NCI-H446 treated with DMSO at 0.1 percent for 48 hours (cell line): ENCODE results near the gene ATP5F1C.
"Not testable (repeated sequence)": the region's sequence is repeated elsewhere in the genome, so short reads cannot be mapped to it uniquely, and the experiment has no call there.

Experiments used
- DNase-seq: peaks from one replicate; lab custom pipeline; 2025; lab: John Stamatoyannopoulos, UW

Gene ATP5F1C

DNA sequence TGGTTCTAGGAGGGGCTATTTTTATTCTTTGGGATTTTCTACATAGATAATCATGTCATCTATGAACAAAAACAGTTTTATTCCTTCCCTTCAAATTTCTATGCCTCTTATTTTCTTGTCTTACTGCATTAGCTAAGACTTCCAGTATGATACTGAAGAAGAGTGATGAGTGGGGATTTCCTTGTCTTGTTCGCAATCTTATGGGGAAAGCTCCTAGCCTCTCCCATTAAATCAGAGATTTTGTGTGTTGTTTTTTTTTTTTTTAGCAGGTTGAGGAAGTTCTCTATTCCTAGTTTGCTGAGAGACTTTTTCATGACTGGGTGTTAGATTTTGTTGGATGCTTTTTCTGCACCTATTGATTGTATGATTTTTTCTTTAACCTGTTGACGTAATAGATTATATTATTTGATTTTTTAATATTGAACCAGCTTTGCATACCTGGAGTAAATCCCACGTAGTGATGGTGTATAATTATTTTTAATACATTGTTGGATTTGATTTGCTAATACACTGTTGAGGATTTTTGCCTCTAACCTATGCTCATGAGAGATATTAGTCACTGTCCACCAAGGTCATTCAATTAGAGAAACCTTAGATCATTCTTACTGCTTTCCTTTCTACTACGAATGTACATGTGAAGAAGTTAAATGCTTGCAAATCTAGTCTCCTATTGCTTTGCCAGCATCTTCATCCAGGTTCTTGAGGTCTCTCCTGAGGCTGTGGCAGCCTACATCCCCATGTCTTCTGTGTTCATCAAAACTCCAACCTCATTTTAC is 6.5 kb downstream of the ATP5F1C start:
- DNase-seq: no peak

DNA sequence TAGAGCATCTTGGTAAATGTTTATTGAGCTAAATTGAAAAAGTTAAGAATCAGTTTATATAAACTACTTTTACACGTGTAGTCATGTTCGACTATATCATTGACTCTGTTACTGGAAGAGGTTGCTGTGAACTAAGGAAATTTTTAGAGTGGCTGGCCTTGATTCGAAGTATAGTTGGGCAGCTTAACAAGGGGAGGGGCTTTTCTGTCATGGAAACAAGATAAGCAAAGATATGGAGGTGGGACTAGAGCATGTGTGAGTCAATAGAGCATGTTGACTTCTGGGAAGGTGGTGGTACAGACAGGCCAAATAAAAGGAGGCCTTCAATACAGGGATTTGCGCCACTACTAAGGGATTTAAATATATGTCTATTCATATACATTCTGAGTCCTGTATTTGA is 7.6 kb downstream of the ATP5F1C start:
- DNase-seq: no peak

DNA sequence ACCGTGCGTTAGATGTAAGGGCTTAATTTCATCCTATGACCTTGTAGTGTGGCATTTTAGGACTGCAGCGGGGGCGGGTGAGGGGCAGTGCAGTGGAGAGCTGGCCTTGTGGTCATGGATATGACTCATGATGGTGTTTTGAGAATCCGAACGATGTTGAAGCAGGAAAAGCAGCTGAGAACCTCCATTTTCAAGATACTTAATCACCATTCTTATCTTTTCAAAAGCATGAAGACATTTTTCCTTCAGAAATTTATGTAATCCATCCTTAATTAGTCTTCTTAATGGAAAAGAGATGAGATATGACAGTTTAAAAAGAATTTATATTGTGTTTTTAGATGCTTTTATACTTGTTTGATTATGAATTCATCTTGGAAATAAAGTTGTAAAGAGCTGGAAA is 9.6 kb downstream of the ATP5F1C start:
- DNase-seq: no peak

DNA sequence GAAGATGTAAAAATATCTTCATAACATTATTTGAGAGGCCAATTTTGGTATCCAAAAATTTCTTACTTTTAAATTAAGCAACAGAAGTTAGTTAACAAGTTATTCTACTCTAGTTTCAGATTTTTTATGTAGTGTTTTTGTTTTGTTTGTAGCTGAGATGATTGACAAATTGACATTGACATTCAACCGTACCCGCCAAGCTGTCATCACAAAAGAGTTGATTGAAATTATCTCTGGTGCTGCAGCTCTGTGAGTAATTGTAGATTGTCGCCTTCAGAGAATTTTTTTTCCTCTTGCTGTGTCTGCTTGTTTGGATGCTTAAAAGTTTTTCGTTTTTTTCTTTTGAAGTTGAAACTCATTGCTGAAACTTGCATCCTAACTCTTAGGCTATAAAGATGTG is 14.6 kb downstream of the ATP5F1C start:
- no peak for DNase-seq

DNA sequence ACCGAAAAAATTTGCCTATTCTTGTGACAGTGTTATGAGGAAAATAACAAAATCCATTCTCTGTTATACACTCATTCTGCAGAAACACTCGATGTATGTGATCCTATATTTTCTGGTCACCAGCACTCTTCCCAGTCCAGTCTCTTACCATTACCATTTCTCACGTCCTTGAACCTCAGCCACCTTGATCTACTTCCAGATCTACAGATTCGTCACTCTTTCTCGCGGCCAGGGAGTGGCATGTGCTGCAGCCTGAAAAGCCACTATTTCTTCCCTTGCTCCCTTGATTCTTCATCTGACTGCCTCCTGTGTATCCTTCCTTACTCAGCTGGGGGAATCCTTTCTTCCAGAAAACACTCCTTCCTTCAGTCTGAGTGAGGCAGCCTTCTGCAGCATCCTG is 16.2 kb downstream of the ATP5F1C start:
- DNase-seq: no peak

DNA sequence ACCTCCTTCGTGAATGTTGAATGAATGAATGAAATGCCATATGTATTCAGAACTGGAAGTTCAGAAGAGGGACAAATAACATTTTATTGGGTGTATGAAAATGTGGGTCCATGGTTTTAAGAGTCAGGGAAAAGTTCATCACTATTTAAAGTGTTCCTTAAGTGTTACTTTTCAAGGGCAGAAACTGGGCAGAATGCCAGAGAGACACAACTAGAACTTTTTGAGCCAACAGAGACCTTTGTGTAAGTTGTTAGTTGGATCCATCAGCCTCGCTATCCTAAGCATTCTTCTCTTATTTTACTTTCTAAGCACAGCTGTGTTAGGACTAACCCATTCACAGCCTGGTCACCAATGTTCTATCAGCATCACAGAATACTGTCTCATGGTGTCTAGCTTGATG is 16.8 kb downstream of the ATP5F1C start:
- no peak for DNase-seq

DNA sequence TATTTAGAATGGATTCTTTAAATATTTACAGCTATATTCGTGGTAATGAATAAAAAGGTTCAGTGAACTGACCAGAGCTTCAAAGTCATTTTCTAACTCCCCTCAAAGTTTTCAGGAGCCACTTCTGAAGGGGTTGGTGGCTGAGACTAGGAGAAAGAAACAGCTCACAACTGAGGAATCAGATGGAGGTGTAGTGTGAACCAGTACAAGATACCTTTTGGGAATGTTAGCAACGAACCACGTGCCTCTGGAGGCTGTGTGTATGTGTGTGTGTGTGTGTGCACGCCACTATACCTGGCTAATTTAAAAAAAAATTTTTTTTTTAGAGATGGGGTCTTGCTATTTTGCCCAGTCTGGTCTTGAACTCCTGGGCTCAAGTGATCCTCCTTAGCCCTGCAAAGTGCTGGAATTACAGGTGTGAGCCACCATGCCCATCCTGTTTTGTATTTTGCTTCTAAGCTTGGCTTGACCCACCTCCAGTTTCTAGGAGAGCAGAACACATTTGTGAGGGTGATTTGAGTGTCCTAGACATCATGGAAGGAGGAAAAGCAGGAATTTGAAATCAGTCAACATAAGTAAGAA is 20.8 kb downstream of the ATP5F1C start:
- DNase-seq: no peak

DNA sequence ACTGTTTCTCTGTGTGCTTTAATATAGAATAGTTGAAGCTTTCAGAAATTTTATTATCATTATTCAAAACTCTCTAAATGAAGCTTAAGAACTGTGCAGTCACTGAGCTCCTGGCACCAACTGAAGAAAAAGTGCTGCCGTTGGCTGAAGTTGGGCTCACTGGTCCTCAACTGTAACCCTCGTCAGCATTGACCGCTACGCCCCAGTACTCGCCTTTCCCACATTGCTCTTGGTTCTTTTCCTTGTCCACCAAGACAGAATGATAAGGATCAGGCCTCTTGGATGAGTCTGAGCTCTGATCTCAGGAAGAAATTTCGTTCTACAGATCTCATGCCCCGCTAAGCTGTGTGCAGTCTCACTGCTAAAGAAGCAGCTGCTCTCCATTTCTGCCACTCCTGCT is 22.5 kb downstream of the ATP5F1C start:
- no peak for DNase-seq

DNA sequence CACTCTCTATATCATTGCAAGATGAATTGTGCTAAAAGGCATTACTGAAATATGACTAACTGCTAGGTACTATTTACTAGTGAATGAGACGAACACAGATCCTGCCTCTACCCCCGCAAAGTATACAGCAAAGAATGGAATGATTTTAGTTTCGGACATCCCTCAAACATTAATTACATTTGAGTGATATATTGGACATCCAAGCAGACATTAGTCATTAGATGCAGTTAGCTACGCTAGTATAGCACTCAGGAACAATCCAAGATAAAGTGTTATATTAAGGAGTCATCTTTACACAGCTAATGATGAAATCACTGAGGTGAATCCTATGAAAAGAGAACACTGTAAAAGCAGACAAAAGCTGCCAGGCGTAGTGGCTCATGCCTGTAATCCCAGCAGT is 23.0 kb downstream of the ATP5F1C start:
- no peak for DNase-seq

DNA sequence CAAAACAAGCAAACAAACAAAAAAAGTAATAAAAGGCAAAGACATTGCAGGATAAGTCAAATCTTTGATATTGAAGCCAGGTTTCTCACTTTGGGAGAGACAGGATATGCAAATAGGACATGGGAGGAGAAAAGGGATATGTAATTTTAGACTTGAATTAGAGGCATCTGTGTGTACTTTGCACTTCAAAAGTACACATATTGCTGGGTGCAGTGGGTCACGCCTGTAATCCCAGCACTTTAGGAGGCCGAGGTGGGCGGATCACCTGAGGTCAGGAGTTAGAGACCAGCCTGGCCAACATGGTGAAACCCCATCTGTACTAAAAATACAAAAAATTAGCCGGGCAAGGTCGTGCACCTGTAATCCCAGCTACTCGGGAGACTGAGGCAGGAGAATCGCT is 23.8 kb downstream of the ATP5F1C start:
- DNase-seq: not testable (repeated sequence)

DNA sequence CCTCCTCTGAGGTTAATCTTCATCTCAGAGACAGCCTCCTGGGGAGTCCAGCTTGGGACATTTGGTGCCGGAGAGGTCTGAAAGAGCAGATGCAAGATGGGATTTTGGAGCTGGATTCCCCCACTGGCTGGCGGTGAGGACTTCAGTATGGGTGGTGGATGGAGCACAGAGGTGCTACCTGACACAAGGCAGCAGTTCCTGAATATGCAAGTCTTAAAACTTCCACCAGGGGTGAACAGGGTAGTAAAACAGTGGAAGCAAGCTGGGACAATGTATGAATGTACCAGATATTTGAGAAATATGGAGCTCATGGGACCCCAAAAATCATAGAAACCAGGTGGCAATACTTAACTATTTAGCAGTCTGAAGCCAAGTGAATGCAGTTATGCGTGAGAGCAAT is 25.5 kb downstream of the ATP5F1C start:
- no peak for DNase-seq

DNA sequence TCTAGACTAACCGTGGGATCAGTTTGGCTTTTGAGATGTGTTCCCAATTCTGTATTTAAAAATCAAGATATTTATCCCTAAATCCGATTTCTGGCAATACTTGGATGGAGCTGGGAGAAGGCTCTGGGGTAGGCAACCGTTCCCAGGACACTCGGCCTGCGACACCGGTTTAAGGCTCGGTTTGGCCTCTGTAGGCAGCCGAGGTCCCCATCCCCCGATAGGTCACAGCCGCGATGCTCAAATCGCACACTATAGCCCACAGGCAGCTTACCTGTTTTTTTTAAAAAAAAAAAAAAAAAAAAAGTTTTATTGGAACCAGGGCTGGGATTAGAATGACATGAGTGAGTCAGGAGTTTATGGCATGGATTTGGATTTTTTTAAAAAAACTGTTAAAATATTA is 29.6 kb downstream of the ATP5F1C start:
- DNase-seq: no peak

DNA sequence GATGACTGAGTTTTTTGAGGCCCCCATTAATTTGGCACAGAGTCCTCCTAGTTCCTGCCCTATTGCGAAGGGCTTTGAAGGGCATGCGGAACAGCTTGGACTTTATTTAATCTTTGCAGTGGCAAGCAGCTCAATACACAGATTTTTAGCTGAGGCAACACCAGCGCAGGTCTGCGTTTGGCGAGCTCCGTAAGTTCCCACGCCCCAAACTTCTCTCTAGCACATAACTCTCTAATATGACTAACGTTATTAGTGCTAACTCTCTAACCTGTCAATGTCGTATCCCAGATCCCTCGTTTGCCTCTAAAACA is 30.0 kb downstream of the ATP5F1C start:
- DNase-seq: no peak

DNA sequence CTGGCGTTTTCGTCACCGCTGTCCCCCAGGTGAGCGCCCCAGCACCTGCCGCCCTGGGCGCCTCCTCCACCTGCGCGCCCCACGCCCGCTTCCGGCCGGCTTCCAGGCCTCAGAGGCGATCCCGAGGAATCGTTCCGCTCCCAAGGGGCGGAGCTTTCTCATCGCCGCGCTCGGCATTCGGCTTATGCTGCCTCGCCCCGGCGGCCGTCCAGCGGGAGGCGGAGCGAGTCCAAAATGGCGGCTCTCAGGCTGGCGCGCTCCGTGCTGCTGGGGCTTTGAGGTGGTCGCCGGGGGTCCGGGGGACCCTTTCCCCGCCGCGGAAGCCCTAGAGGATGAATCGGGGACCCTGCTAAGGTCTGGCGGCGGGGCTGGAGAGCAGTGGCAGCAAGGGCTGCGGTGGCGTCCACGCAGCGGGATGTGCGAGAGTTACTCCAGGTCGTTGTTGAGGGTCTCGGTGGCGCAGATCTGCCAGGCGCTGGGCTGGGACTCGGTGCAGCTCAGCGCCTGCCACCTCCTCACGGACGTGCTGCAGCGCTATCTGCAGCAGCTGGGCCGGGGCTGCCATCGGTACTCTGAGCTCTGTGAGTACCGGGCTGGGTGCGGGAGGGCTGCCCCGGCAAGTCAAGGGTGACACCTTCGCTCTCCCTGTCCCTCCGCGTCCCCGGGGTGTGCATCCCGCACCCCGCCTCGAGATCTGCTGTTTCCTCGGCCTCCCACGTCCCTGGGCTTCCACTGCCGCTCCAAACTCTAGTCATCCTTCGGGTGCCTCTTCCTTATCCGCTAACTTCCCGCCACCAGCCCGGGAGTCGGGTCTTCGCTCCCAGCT is 30.5 kb downstream of the ATP5F1C start, which contains the start of gene TAF3:
Gene TAF3, plus strand, starts transcription at position 211 of the 826 bp plus-strand sequence. Its CDS starts 205 bp downstream, at position 416.
- peak; percentile 54 for DNase-seq

DNA sequence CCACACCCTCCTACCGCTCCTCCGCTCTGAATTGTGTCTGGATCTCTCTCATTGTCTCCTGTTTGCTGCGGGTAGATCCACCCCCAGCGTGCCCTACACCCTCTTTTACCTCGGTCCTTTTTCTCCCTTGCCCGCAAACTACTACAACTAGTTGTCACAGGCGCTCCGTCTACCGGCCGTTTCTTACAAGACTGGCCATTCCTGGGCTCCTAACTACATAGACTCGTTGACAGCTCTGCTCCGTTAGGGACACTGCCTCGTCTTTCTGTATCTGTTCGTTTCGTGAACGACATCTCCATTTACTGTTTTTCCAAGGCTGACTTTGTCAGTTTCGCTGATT is 31.1 kb downstream of the ATP5F1C start:
- DNase-seq: no peak

DNA sequence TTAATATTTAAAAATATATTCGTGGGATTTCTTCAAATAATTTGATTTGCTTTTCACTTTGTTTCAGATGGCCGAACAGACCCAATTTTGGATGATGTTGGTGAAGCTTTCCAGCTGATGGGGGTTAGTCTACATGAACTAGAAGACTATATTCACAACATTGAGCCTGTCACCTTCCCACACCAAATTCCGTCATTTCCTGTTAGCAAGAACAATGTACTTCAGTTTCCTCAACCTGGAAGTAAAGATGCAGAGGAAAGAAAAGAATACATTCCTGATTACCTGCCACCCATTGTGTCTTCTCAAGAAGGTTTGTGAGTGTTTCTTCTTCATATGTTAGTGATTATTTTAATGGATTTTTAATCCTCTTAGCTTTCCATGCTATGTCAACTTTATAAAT is 36.3 kb downstream of the ATP5F1C start:
- no peak for DNase-seq

DNA sequence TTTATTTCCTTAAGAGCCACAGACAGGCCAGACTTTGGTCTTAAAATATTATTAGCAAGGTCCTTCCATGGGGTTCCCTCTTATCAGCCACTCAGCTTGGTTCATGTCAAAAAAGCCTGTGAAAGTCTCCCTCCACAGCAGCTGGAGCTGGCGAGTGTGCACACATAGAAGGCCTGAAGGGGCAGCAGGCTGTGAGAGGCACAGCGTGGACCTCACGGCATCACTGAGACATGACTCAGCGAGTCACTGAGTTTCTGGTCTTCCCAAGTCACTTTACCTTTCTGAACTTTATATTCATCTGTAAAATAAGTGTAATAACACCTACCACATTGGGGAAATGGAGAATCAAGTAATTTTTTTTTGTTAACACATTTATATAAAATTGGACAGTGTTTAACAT is 39.0 kb downstream of the ATP5F1C start:
- no peak for DNase-seq

DNA sequence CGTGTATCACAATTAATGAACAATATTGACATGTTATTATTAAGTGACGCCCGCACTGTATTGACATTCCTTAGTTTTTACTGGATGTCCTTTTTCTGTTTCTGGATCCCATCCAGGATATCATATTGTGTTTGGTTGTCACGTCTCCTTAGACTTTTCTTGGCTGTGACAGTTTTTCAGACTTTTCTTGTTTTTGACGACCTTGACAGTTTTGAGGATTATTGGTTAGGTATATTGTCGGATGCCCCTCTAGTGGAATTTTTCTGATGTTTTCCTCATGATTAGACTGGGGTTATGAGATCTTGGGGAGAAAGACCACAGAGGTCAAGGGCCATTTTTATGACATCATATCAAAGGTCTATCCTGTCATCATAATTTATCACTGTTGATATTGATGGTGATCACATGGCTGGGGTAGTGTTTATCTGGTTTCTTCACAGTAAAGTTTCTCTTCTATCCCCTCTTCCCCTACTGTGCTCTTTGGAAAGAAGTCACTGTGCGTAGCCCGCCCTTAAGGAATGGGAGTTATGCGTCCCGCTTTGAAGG is 41.4 kb downstream of the ATP5F1C start:
- DNase-seq: no peak

DNA sequence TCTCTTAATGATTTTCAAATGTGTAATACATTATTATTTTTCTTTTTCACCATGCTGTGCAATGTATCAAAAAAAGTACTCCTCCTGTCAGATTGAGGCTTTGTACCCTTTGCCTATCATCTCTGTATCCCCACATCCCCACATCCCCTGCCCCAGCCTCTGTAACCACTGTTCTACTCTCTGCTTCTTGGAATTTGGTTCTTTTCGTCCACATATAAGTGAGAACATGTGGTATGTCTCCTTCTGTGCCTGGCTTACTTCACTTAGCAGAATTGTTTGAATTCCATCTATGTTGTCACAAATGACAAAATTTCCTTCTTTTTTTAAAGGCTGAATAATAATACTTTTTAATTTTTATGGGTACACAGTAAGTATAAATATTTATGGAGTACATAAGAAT is 44.1 kb downstream of the ATP5F1C start:
- no peak for DNase-seq

DNA sequence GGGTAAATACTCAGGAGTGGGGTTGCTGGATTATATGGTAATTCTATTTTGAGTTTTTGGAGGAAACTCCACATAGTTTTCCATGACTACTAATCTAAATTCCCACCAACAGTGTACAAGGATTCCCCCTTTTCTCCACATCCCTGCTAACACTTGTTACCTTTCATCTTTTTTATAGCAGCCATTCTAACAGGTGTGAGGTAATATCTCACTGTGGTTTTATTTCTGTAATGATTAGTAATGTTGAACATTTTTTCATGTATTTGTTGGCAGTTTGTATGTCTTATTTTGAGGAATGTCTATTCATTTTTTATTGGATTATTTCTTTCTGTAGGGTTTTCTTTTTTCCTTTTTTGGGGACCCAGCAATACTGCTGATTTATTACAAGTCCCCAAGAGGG is 45.2 kb downstream of the ATP5F1C start:
- no peak for DNase-seq

DNA sequence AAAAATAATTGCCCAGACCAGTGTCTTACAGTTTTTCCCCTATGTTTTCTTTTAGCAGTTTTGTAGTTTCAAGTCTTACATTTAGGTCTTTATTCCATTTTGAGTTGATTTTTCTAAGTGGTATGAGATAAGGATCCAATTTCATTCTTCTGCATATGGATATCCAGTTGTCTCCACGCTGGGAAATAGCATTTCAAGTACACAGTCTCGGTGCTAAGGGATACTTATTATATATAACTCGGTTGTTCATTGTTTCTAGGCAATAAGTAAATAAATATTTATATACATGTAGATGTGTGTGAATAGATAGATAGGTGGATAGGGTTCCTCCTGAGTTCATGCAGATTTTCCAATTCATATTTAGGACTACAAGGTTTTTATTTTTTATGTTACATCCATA is 46.3 kb downstream of the ATP5F1C start:
- no peak for DNase-seq

DNA sequence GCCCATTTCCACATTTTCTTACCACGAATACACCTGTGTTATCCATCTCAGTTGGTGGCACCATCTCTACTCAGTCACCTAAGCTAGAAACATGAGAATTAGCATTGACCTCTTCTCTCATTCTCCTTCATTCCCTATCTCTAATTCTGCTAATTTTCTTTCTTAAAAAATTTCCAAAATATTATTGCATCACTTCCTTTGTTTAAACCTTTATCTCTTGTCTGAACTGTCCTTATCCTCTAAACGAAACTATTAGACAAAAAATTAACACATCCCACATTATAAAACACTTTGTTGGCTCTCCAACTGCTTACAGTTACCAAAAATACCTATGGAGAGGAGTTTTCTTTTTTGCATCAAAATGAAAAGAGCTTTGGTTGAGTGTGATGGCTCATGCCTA is 48.6 kb downstream of the ATP5F1C start:
- DNase-seq: no peak

DNA sequence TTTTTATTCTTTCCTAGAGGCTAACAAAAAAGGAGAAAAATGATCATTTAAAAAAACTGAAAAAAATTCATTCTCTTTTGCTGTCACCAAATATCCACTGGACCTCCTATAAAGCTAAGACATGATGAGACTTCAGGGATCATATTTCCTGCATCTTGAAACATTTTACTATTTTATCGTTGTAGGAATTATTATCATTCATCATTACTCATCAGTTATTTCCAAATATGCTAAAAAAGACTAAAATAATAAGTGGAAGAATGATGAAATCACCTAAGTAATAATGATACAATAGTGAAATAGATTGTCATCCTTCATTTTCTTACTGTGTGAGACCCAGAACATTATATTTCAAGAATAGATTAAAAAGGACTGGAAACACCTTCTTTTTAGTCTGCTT is 58.6 kb downstream of the ATP5F1C start:
- DNase-seq: no peak
